GM21528 (cell line): ENCODE measurements around the gene EEF1G.
"Not testable (repeated sequence)": the region's sequence is repeated elsewhere in the genome, so short reads cannot be mapped to it uniquely, and the experiment has no call there.

Source experiments
- ATAC-seq: cut with Tn5 transposase; IDR thresholded peaks from one replicate; pipeline ENCODE4 v1.9.1; 2021; ENCODE audit warnings: mild to moderate bottlenecking, moderate library complexity; ENCODE audit not compliant: unreplicated experiment, low FRiP score

EEF1G gene

GRCh38 chr11:62604460-62605120 is 30.9 kb upstream of the EEF1G start:
- no peak for ATAC-seq

- no peak for ATAC-seq
Observed at GRCh38 chr11:62603776-62604299, 30.1 kb upstream of the EEF1G start.

GRCh38 chr11:62603072-62603408 is 29.3 kb upstream of the EEF1G start:
- ATAC-seq: no peak

GRCh38 chr11:62602141-62603071 is 28.7 kb upstream of the EEF1G start:
- no peak for ATAC-seq

GRCh38 chr11:62601372-62602140 is 27.9 kb upstream of the EEF1G start, which contains the start of gene MTA2:
Gene MTA2 (minus strand): TSS chr11:62601865. CDS start chr11:62601450, 415 bp downstream.
- ATAC-seq: peak; percentile 78

- ATAC-seq: peak; percentile 14
Observed at GRCh38 chr11:62601122-62601371, 27.4 kb upstream of the EEF1G start.

GRCh38 chr11:62600367-62601121 is 26.9 kb upstream of the EEF1G start:
- no peak for ATAC-seq

GRCh38 chr11:62599901-62600300 is 26.2 kb upstream of the EEF1G start:
- no peak for ATAC-seq

- ATAC-seq: peak; percentile 42
Observed at GRCh38 chr11:62599069-62599696, 25.5 kb upstream of the EEF1G start.

GRCh38 chr11:62595124-62595523 is 21.4 kb upstream of the EEF1G start:
- ATAC-seq: no peak

- no peak for ATAC-seq
Observed at GRCh38 chr11:62593434-62594044, 19.8 kb upstream of the EEF1G start.

- no peak for ATAC-seq
Observed at GRCh38 chr11:62592989-62593421, 19.3 kb upstream of the EEF1G start.

- no peak for ATAC-seq
Observed at GRCh38 chr11:62592146-62592815, 18.6 kb upstream of the EEF1G start.

- ATAC-seq: peak; percentile 86
Observed at GRCh38 chr11:62591448-62592145, 17.9 kb upstream of the EEF1G start, which contains the start of gene TUT1. Gene TUT1 (minus strand): TSS chr11:62591523. CDS start chr11:62591485, 38 bp downstream.

- ATAC-seq: no peak
Observed at GRCh38 chr11:62588966-62589637, 15.4 kb upstream of the EEF1G start.

- ATAC-seq: not testable (repeated sequence)
Observed at GRCh38 chr11:62585356-62585755, 11.7 kb upstream of the EEF1G start.

GRCh38 chr11:62581735-62582134 is 8.0 kb upstream of the EEF1G start:
- not testable (repeated sequence) for ATAC-seq
